Activated CD4-positive, alpha-beta T cell treated with anti-CD3 and anti-CD28 coated beads, Interleukin-2, amount 50 U/mL, for 48 hours (primary cell): ENCODE data around the gene MARCHF3.
"Not testable (repeated sequence)": the region's sequence is repeated elsewhere in the genome, so short reads cannot be mapped to it uniquely, and the experiment has no call there.

Source experiments
- DNase-seq, 2 experiments: peaks; one replicate each; pipeline ENCODE4 v3.0.0-alpha.2; 2020

The MARCHF3 gene

DNA sequence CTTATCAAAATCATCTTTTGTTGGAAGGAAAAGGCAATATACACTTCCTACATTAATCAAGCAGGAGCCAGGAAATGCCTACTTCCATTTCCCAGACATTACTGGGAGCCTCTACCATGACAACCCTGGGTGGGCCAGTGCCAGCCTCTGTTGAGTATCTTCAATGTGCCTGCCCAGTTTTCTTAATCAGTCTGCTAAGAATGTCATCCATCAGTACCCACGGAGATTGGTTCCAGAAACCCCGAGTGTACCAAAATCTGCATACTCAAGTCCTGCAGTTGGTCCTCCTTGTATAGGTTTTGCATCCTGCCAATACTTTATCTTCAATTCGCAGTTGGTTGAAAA lies 82.4 kb downstream of the MARCHF3 start:
- no peak for DNase-seq

DNA sequence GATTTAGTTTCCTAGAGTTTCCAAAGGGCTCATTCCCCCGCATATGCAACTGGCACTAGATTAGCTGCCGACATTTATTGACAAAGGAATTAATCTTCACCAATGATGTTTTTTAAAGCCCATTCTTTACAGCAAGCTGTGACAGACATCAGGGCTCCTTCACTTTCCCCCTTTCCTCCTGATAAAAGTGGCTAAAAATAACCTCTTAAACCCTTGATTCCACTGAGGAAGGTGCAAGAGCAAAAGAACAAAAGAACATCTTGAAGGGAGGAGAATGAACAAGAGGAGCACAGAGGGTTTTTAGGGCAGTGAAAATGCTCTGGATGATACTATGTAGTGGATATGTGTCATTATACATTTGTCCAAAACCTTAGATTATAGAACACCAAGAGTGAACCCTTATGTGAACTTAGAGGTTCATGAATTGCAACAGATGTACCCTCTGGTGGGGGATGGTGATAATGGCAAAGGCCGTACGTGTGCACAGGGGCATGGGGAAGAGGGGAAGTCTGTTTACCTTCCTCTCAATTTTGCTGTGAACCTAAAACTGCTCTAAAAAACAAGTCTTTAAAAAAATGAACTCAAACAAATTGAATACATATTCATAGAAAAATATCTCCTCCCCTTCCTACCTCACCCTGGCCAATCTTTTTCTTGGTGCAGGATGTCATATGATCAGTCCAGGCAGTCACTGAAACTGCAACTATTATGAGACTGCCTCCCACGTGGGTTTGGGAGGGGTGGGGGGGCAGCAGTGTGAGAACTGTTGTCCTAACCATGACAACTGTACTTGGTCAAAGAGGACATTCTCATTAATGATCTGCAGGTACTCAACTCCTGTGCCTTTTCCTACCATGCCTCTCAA lies 83.0 kb downstream of the MARCHF3 start:
- no peak for DNase-seq

DNA sequence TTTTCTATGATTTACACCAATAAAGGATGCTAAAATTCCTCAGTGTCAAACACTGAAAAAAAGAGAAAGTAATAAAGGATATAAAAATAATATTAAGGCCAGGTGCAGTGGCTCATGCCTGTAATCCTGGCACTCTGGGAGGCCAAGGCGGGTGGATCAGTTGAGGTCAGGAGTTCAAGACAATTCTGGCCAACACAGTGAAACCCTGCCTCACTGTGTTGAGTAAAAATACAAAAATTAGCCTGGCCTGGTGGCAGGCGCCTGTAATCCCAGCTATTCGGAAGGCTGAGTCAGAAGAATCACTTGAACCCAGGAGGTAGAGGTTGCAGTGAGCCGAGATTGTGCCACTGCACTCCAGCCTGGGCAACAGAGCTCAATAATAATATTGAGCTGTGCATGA lies 87.5 kb downstream of the MARCHF3 start:
- not testable (repeated sequence) for DNase-seq

DNA sequence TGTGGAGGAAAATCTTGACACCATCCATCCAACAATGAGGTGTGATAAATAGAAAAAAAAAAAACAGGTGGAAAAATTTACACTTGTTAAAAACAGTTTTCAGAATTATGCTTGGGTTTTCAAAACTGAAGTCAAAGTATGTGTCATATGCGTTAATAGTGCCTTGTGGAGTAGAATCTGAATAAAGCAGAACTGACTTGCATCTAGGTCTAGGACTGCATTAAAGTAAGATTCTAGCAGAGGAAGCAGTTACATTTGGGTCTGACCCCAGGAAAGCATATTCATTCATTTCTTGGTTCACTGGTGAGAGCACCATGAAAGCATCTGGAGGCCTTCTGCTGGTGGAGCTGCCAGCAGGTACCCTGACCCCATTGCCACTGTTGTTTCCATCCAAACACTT lies 89.0 kb downstream of the MARCHF3 start:
- no peak for DNase-seq

DNA sequence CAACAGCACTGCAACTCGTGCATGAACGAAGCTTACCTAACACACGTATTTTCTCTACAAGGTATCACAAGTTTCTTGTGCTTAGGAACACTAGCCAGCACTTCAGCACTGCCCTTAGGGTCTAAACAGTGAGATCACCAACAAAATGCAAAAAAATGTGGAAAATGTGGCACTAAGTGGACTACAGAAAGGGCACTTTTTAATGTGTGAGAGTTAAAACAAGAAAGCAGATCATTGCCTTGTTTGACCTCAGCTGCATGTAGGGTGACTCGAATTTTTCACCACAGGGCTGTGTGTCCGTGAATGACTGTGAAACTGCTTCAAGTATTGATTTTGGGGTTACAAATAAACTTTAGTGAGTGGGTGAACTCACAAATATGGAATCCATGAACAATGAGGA lies 90.5 kb downstream of the MARCHF3 start:
- DNase-seq, result no peak

DNA sequence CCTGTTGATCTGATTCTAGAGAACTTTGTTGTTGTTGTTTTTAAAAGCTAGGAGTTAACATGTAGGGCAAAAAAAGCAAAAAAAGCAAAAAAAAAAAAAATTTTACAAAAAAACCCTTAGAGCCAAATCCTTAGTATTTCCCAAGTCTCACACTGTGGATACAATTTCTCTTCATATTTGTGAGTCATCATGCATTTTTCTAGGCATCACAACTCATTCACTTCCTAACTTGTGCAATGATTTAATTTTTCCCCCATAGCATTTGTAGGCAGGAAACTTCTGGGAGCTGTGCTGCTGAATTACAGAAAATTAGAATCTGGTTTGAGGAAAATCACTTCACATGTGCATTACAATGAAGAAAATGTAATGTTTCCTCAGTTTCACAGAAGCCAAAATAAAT lies 91.9 kb downstream of the MARCHF3 start:
- DNase-seq, result no peak

DNA sequence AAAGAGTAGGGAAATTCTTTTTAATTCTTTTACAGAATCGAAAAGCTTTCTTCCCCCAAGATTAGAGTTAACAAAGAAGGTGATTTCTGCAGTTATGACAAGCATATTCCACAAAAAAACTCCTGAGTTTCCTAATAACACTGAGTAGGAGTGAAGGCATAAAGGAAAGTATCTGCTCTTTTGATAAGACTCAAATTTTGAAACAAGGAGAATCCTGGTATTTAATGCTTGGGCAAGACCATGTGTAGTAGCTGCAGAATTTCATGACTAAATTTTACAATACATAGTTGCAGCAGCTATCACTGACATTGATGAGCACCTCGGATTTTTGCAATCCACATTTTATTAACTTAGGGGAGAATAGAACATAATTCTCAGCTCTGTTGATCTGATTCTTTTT lies 92.6 kb downstream of the MARCHF3 start:
- DNase-seq, result no peak

DNA sequence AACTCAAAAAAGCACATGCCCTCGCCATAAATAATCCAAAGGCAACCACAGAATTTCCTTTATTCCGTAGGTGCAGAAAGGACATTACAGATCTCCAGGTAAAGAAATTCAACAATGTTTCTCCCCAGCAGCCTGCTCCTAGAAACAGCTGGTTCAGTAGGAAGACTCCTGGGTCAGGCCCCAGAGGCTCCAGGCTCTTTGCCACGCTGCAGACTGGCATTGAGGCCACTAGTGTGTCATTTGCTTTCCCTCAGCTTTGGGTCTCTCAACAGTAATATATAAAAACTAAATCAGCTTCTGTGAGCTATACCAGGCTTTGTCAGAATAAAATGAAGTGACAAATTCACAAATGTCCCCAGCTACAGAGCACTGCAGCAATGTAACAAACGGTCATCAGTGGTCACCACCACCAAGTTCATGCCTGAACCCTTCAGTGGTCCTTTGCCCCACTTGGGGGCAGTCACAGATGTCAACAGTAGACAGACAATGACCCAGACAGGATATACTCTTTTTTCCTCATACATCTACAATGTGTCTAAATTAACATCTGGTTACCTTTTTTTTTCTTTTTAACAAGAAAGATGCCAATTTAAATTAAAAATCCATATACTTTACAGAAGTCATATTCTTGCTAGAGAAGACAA lies 93.5 kb downstream of the MARCHF3 start:
- no peak for DNase-seq

DNA sequence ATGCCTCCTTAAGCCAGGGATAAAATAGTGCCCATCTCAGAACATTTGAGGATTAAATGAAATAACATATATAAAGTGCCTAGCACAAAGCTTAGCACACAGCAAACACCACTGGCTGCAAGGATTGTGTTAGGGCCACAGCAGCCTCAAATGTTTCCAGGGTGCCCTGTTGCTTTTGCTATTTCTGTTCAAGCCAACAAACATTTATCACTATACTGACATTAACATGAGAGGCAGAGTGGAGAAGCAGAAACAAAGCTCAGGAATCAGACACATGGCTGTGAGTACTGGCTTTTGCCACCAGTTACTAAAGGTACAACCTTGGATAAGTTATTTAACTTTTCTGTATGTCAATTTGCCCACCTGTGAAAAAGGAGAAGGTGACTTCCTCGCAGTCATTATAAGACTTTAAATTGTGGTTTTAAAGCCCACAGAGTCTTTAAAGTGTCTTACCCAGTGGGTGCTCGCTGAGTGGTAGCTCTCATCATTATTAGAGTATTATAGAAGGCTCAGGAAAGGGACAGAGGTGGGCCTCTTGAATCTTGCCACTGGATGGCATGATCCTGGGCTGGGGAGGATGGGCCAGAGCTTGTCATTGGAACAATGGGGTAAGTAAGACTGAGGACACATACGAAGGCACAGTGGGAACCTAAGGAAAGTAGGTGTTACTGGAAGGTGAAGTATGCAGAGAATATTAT lies 98.2 kb downstream of the MARCHF3 start:
- DNase-seq, result no peak

DNA sequence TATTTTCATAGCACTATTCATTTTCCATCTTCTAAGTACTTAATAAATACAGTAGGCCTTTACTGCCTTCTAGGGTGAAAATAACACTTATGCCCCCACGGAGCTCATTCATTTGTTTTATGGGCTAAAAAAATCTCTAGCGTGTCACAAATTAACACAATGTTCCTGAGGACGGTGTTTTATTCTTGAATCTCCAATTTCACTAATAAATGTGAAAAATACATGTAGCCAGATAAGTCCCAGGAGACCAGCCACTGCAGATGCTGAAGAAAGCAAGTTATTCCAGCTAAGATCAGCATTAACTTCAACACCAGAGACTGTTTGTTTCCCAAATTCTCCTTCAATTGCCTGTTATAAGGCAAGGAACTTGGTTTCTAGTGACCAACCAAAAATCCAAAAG lies 102.3 kb downstream of the MARCHF3 start:
- no peak for DNase-seq

DNA sequence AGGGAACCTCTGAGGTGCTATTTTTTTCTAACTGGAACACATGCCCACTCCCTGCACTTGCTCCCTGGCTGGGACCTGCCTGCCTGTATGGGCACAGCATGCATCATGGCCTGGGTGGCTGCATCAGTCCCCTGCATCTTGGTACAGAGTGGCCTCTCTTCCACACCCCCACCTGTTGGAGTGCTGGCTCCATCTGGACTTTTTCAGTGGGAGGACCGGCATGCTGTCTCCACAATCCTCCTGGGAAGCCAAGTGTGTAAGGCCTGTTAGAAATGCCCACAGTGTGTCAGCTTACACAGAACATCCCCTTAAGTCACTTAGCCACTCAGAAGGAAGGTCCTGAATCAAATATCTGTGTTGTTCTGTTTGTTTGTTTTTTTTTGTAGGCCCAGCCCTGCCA lies 102.9 kb downstream of the MARCHF3 start:
- DNase-seq, result no peak

DNA sequence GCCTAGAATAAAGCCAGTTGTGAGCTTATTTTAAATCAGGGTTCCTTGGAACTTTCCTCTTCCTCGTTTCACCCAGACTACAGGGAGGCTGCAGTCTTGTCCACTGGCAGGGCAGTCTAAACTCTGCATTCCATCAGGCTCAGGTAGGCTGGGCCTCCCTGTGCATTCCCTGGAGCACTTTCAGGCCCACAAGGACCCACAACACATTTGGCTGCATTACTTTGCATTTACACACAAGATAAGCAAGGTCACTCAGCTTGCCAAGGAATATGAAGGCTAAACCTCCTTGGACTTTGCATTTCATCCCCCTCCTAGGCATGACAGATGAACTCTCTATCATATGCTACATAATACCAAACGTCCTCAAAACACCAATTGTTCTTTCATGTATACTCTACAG lies 104.2 kb downstream of the MARCHF3 start:
- no peak for DNase-seq

DNA sequence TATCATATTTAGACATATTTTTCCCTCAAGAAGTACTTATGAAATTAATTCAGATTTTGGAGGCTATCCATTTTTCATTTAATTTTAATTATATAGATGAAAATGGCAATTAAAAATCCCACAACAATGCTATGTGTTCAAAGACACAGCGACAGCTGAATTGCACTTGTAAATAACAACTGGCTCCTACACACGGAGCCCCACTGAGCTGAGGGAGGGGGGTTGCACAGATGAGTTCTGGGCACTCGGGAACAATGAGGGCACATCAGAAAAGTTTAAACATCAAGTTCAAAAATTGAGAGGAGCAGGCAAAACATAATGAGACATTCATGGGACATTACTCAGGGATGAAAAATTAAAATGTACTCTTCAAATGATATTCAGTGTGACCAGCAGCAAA lies 104.9 kb downstream of the MARCHF3 start:
- DNase-seq, result no peak

DNA sequence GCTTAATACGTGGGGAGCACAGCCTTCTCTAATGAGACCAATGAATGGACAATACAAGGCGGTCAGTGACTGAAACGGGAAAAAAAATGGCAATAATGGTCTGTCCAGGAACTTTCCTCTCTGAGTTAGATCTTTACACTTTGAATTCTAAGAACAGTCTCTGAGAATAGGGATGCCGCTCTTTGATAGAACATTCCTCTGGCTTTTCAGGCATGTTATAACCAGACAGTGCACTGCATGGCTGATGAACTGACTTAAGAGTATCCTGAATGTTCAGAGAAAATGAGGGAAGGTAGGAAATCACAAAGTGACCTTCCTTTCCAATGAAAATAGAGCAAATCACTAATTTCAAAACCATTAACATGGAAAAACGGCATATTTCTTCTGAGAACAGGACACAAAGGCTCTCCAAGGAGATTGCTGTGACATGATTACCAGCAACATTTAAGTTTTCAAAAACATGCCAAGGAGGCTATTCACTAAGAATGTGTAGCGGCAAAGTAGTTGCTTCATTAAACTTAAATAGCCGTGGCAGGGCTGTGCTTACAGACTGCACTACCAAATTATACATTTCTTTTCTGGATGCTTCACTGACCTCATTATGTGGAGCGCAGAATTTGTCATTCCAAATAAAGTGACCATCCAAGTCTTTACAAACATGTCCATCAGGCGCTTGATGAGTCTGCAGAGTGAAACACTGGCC lies 105.9 kb downstream of the MARCHF3 start:
- DNase-seq, result no peak

DNA sequence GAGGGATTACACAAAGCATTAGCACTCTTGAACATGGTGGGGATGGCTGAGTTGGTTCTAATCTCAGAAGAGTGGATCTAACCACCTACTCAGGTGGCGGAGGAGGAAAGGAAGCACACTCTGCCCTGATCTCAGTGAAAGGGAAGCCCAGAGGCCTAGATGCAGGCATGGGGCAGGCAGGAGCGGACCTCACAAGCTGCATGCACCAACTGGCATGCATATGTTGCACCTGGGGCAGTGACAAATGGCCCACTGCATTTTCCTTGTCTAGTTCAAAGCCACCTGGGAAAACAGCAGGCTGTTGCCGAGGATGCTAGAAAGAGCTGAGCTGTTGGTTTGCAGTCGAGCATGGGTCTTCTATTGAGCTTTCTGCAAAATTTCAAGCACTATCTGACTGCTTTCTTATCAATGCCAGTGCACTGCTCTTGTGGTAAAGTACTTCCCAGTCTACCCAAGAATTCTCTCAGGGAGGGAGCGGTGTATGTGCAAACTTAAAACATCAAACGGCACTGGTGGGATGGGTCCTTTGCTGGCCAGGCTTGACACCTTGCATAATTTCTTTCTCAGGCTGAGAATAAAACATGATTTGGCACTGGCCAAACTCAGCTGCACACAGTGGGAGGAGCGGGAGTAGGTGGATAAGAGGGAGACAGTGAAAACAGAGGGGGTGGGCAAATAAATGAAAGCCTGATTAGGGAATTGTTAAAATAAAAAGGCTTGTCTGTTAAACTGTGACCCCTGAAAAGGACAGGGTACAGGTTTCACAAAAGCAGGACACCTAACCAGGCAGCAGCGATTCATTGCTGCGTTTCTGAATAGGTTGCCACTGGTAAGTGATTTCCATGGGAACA lies 108.9 kb downstream of the MARCHF3 start:
- DNase-seq, result no peak

DNA sequence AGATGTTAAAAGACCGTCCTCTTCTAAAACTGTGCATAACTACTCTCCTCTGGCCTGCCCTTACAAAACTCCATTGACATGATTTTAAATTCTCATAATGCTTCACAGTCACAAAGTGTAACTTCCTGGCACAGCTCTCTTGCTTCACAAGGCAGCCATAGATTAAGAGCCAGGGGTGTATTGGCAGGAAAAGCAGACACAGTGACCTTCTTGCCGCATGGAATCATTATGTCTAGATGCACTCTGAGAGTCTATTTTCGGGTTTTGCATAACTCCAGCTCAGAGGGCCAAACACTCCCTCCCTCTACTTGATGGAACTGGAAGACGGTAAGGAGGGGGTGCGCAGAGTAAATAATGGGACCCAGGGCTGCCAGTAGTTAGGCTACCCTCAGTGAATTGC lies 110.1 kb downstream of the MARCHF3 start:
- no peak for DNase-seq

DNA sequence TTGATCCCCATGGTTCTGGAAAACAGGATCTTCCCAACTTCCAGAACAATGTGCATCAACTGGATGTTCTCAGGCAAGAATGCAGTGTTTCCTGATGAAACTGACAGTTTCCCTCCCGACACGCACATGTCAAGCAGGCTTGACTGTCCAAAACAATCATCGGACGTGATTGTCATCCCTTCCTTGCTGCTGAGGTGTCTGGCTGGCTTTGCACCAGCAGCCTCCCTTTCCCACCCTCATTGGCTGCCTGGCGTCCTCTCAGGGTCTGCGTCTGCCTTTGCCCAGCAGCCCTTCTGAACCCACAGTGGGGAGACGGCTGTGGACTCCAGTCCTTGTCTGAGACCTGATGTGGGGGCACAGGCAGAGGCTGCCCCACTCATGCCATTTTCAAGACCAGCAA lies 110.8 kb downstream of the MARCHF3 start:
- no peak for DNase-seq

DNA sequence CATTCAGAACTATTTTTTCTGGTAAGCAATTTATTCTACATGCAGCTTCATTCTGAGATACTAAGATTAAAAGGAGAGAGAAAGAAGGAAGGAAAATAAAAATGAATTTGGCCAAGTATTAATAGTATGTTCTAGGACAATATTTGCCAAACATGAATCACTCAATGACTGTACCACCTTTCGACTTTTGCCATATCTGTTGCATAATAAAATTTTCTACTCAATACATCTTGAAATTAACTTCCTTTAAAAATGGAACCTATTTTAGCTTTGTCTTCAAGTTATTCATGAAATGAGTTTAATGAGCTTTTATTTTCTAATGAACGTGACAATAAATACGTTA lies 111.8 kb downstream of the MARCHF3 start:
- DNase-seq, result no peak

DNA sequence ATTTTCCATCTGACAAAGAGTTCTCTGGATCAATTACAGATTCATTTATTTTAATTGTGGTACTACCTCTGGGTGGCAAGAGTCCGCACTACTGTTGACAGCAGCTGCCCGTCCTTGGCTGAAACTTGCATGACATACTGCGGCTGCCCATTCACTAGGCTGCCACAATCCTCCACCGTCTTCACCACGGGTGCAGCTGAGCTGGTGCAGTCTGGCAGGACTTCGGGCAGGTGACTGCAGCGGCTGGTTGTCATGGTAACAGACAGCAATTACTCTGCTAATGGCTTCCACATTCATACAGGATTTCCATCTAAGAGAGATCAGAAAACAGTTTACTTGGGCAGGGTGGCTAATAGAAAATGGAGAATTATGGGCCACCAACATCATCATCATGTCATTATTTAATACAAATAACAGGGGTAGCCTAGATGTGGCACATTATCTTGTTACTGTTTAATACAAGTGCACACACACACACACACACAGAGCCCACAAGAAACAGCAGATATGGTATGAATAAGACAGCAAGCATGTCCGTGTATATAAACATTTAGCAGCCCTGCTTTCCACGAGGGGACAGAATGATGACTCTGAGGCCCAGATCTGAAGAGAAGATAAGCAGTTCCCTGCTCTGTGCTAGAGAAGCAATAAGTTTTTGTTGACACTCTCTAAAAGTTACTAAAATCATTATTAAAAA lies 112.3 kb downstream of the MARCHF3 start:
- no peak for DNase-seq

DNA sequence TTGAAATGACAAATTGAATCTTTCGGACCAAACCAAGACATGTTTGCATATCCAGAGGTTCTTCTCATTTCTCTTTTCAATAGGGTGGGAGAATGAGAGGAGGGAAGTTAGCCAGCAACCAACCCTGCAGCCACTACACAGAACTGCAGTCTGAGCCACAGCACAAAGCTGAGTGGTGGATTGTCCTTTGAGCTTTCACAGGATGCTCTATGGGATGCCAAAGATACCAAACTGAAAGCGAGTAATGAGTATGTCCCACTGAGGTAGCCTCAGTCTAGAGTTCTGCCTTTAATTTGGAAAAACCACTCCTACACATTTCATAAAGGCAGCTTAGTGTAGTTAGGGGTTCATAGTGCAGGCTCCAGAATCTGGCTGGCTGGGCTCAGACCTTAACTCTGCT lies 114.9 kb downstream of the MARCHF3 start:
- no peak for DNase-seq

DNA sequence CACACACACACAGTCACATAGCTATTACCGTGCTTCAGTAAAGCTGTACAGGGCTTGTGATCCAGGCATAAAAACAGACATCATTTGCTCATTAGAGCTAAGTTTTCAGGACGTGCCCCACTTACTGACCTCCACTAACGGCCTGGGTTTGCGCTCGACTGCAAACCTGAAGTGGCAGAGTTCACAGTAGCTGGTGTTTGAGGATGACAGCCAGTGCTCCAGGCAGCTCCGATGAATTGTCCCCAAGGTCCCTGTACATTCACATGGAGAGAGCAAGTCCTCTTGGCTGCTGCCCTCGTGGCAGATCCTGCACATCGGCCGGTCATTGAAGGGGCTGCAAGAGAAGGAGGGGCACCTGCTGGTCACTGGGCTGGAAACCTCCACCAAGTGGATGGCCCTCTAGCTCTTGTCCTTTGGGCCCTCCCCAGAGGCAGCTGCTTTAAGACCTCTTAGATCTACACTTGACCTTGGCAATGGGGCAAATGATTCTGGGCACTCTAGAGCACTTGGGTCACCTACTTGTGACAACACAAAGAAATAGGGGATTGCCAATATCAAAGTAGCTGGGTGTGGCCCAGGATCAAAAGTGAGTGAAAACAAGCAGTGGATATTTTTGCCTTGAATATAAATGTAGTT lies 115.4 kb downstream of the MARCHF3 start:
- no peak for DNase-seq
